Hepatocyte (in vitro differentiated cells): ENCODE measurements around the gene PPP1R12A. TPM values are rescaled to one million over a fixed set of nuclear protein-coding genes. Genes with fewer than 3 reads are reported as not detected.

Experiments
- DNase-seq: peaks from one replicate; pipeline ENCODE4 v3.0.0-alpha.2; 2016; ENCODE audit warnings: low spot score
- H2AFZ ChIP-seq: fragments of 200-600 bp; sonication (generic); 2 replicates; pipeline ENCODE4 v1.6.0; 2016; ENCODE audit warnings: antibody characterized with exemption, mild to moderate bottlenecking
- H3K27ac ChIP-seq: fragments of 200-600 bp; sonication (generic); 2 replicates; pipeline ENCODE4 v1.5.1; 2016; ENCODE audit warnings: mild to moderate bottlenecking
- H3K27me3 ChIP-seq: fragments of 200-600 bp; sonication (generic); 2 replicates; pipeline ENCODE4 v1.6.1; 2016
- H3K36me3 ChIP-seq: fragments of 200-600 bp; sonication (generic); replicated peaks from 2 replicates; pipeline ENCODE4 v1.5.1; 2016; ENCODE audit warnings: low read depth; ENCODE audit not compliant: insufficient read depth
- H3K4me1 ChIP-seq: fragments of 200-600 bp; sonication (generic); 2 replicates; pipeline ENCODE4 v1.5.1; 2016; ENCODE audit warnings: mild to moderate bottlenecking, moderate library complexity; ENCODE audit not compliant: insufficient read depth
- H3K4me2 ChIP-seq: fragments of 200-600 bp; sonication (generic); 2 replicates; pipeline ENCODE4 v1.6.0; 2016
- H3K4me3 ChIP-seq: fragments of 200-600 bp; sonication (generic); 2 replicates; pipeline ENCODE4 v1.5.1; 2016; ENCODE audit warnings: mild to moderate bottlenecking
- H3K79me2 ChIP-seq: fragments of 200-600 bp; sonication (generic); 2 replicates; pipeline ENCODE4 v1.6.0; 2017; ENCODE audit warnings: mild to moderate bottlenecking
- H3K9me2 ChIP-seq: fragments of 200-600 bp; sonication (generic); replicated peaks from 2 replicates; pipeline ENCODE4 v1.6.0; 2017; ENCODE audit warnings: mild to moderate bottlenecking; ENCODE audit not compliant: insufficient read depth
- H3K9me3 ChIP-seq: fragments of 200-600 bp; sonication (generic); 2 replicates; pipeline ENCODE4 v1.5.1; 2016; ENCODE audit warnings: low read depth, mild to moderate bottlenecking
- H4K20me1 ChIP-seq: fragments of 200-600 bp; sonication (generic); 2 replicates; pipeline ENCODE4 v1.6.0; 2016; ENCODE audit warnings: mild to moderate bottlenecking; ENCODE audit not compliant: insufficient read depth, poor library complexity, severe bottlenecking
- EZH2 ChIP-seq: fragments of 200-600 bp; sonication (generic); IDR thresholded peaks from 2 replicates; pipeline ENCODE4 v1.6.1; 2016; ENCODE audit warnings: antibody characterized with exemption, mild to moderate bottlenecking, borderline replicate concordance
- EZH2phosphoT487 ChIP-seq: fragments of 200-600 bp; sonication (generic); IDR thresholded peaks from one replicate; pipeline ENCODE4 v1.6.1; 2018; ENCODE audit warnings: antibody characterized with exemption, mild to moderate bottlenecking, low read depth, moderate library complexity; ENCODE audit not compliant: unreplicated experiment, severe bottlenecking
- WGBS: methylation state at CpG from one replicate; pipeline ENCODE4 v1.1.6; 2016; ENCODE audit warnings: low lambda C conversion rate; ENCODE audit errors: missing lambda C conversion rate; 5-methylcytosine and 5-hydroxymethylcytosine counted together
- polyA plus RNA-seq: library from polyadenylated mRNA; unstranded; fragments of >200 nt; fragmentation: Nextera tagmentation; extraction: Ambion mirVana; gene quantifications from 2 replicates; pipeline ENCODE4 v1.2.1, GENCODE V29; 2016
- total RNA-seq: library from RNA; depleted of rRNA; stranded (reverse); fragments of >200 nt; gene quantifications from 2 replicates; pipeline ENCODE4 v1.2.3, GENCODE V29; 2014
- TF ChIP-seq, protein P1 (sequence below): fragments of 200-600 bp; sonication (generic); IDR thresholded peaks from 2 replicates; pipeline ENCODE4 v1.5.1; 2016; ENCODE audit warnings: antibody characterized with exemption, mild to moderate bottlenecking; ENCODE audit not compliant: poor library complexity

PPP1R12A gene
- total and polyA plus RNA-seq, 2 experiments from 2014 or later = 71.7 to 74.0 TPM

DNA sequence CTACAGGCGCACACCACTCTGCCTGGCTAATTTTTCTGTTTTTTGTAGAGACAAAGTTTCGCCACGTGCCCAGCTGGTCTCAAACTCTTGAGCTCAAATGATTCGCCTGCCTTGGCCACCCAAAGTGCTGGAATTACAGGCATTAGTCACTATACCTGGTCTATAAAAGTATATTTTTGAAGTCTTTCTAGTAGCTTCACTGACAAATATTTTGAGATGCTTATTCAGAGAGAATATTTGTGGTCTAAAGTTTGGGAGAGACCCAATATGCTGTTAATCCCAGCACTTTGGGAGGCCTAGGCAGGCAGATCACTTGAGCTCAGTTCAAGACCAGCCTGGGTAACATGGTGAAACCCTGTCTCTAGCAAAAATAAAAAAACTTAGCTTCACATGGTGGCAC lies 22.0 kb upstream of the PPP1R12A start:
- H2AFZ ChIP-seq = no peak overlapping the region
- H3K9me2 ChIP-seq = no peaks in the 10 kb centered on the region
- no peaks in the 10 kb centered on the region for H3K27me3 ChIP-seq
- 92% methylated on average over 4 of the region's 4 CpGs for WGBS
- H3K27ac ChIP-seq = no peak overlapping the region
- peaks cover 10% of the 10 kb centered on the region for H3K9me3 ChIP-seq
- H3K4me2 ChIP-seq = no peak overlapping the region
- no peaks in the 10 kb centered on the region for H3K36me3 ChIP-seq
- H3K79me2 ChIP-seq = no peaks in the 10 kb centered on the region
- DNase-seq = no peak
- H4K20me1 ChIP-seq = no peaks in the 10 kb centered on the region
- H3K4me3 ChIP-seq = no peak overlapping the region
- no peak for TF ChIP-seq EZH2phosphoT487
- TF ChIP-seq, protein P1, sequence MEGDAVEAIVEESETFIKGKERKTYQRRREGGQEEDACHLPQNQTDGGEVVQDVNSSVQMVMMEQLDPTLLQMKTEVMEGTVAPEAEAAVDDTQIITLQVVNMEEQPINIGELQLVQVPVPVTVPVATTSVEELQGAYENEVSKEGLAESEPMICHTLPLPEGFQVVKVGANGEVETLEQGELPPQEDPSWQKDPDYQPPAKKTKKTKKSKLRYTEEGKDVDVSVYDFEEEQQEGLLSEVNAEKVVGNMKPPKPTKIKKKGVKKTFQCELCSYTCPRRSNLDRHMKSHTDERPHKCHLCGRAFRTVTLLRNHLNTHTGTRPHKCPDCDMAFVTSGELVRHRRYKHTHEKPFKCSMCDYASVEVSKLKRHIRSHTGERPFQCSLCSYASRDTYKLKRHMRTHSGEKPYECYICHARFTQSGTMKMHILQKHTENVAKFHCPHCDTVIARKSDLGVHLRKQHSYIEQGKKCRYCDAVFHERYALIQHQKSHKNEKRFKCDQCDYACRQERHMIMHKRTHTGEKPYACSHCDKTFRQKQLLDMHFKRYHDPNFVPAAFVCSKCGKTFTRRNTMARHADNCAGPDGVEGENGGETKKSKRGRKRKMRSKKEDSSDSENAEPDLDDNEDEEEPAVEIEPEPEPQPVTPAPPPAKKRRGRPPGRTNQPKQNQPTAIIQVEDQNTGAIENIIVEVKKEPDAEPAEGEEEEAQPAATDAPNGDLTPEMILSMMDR = no peak
- TF ChIP-seq EZH2 = no peak
- H3K4me1 ChIP-seq = no peaks in the 10 kb centered on the region

GRCh38 chr12:79955561-79955960 lies 20.7 kb upstream of the PPP1R12A start:
- no peaks in the 10 kb centered on the region for H4K20me1 ChIP-seq
- TF ChIP-seq, protein P1 = no peak
- no peak for TF ChIP-seq EZH2
- no peak for TF ChIP-seq EZH2phosphoT487
- DNase-seq = no peak

DNA sequence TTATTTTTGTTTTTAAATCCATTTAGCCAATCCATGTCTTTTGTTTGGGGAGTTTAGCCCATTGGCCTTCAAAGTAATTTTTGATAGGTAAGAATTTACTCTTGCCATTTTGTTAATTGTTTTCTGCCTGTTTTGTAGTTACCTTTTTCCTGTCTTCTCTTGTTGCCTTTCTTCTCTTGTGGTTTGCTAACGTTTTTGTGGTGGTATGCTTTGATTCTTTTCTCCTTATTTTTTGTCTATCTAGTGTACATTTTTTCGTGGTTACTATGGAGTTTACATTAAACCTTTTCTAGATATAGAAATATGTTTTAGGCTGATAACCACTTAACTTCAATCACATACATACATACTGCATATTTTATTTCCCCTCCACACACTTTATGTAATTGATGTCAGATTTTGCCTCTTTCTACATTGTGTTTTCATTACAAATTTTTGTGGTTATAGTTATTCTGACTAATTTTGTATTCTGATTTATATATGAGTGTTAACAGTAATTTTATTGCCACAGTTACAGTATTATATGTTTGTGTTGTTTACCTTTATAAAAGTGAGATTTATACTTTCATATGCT lies 19.2 kb upstream of the PPP1R12A start:
- Histone ChIP-seq H3K27ac (no peak overlapping the region), H3K36me3 (no peaks in the 10 kb centered on the region), H2AFZ (no peak overlapping the region), H4K20me1 (no peaks in the 10 kb centered on the region), H3K27me3 (no peaks in the 10 kb centered on the region), H3K79me2 (no peaks in the 10 kb centered on the region), H3K9me3 (peaks cover 10% of the 10 kb centered on the region), H3K4me2 (no peak overlapping the region), H3K4me3 (no peak overlapping the region), H3K4me1 (no peaks in the 10 kb centered on the region), H3K9me2 (no peaks in the 10 kb centered on the region)
- DNase-seq = no peak
- no peak for TF ChIP-seq EZH2
- TF ChIP-seq, protein P1 = no peak
- no peak for TF ChIP-seq EZH2phosphoT487
- 74% methylated on average over 2 of the region's 2 CpGs for WGBS

More at GRCh38 chr12:79955561-79955960, 20.7 kb upstream of the PPP1R12A start:
- Histone ChIP-seq H3K9me3 (peaks cover 10% of the 10 kb centered on the region), H3K36me3 (no peaks in the 10 kb centered on the region), H3K4me2 (no peak overlapping the region), H3K27me3 (no peaks in the 10 kb centered on the region), H3K79me2 (no peaks in the 10 kb centered on the region), H2AFZ (no peak overlapping the region), H3K4me1 (no peaks in the 10 kb centered on the region), H3K27ac (no peak overlapping the region), H3K4me3 (no peak overlapping the region), H3K9me2 (no peaks in the 10 kb centered on the region)
- 85% methylated on average over 3 of the region's 3 CpGs for WGBS
